Stimulated activated naive CD4-positive, alpha-beta T cell treated with Interleukin-2 at 50 U/mL for 16 hours (primary cell): ENCODE data around the gene TNNT3.

Experiments used
- DNase-seq: peaks from one replicate; lab custom pipeline; 2025; lab: John Stamatoyannopoulos, UW

The TNNT3 gene

GRCh38 chr11:1896923-1897322 is 22.6 kb upstream of the TNNT3 start:
- no peak for DNase-seq

- no peak for DNase-seq
Observed at GRCh38 chr11:1899090-1899489, 20.4 kb upstream of the TNNT3 start.

- DNase-seq = no peak
Observed at GRCh38 chr11:1899686-1900085, 19.8 kb upstream of the TNNT3 start.

GRCh38 chr11:1906181-1906580 is 13.3 kb upstream of the TNNT3 start:
- DNase-seq = no peak

- no peak for DNase-seq
Observed at GRCh38 chr11:1906611-1907423, 12.7 kb upstream of the TNNT3 start.

- no peak for DNase-seq
Observed at GRCh38 chr11:1908618-1909017, 10.9 kb upstream of the TNNT3 start.

- no peak for DNase-seq
Observed at GRCh38 chr11:1909524-1909923, 10.0 kb upstream of the TNNT3 start.

- DNase-seq = no peak
Observed at GRCh38 chr11:1912289-1912878, 7.1 kb upstream of the TNNT3 start.

GRCh38 chr11:1913271-1914060 is 6.0 kb upstream of the TNNT3 start:
- no peak for DNase-seq

- DNase-seq = no peak
Observed at GRCh38 chr11:1915795-1916131, 3.7 kb upstream of the TNNT3 start.

- no peak for DNase-seq
Observed at GRCh38 chr11:1916132-1916985, 3.1 kb upstream of the TNNT3 start.

- no peak for DNase-seq
Observed at GRCh38 chr11:1916986-1917522, 2.4 kb upstream of the TNNT3 start.

GRCh38 chr11:1917523-1918435 is 1.7 kb upstream of the TNNT3 start:
- DNase-seq = no peak

- no peak for DNase-seq
Observed at GRCh38 chr11:1918436-1919315, 827 bp upstream of the TNNT3 start.

- DNase-seq = no peak
Observed at GRCh38 chr11:1920128-1920908, 815 bp downstream of the TNNT3 start.

GRCh38 chr11:1920909-1921573 is 1.5 kb downstream of the TNNT3 start:
- no peak for DNase-seq

- no peak for DNase-seq
Observed at GRCh38 chr11:1921574-1922141, 2.2 kb downstream of the TNNT3 start.

GRCh38 chr11:1922481-1923081 is 3.1 kb downstream of the TNNT3 start:
- no peak for DNase-seq
